GM12891 (cell line): ENCODE results near the gene SNRPD3.
A peak's percentile ranks its signal among the peaks of the same experiment; 100 is the strongest.

Experiments used
- DNase-seq: peaks from one replicate; pipeline ENCODE4 v3.0.0; 2011; ENCODE audit warnings: low spot score; ENCODE audit not compliant: insufficient read length
- FAIRE-seq: peaks from 2 replicates; lab custom pipeline; 2011; peaks lifted over from hg19 to GRCh38; lab: Jason Lieb, UNC
- PAX5 ChIP-seq: IDR thresholded peaks from 2 replicates; pipeline ENCODE4 v1.6.1; 2011; ENCODE audit warnings: low read length, moderate library complexity, mild to moderate bottlenecking; ENCODE audit not compliant: insufficient read depth, severe bottlenecking
- POLR2A ChIP-seq: IDR thresholded peaks from 2 replicates; pipeline ENCODE4 v1.6.1; 2011; ENCODE audit warnings: low read depth, low read length, control low read depth
- POLR2AphosphoS5 ChIP-seq: IDR thresholded peaks from 2 replicates; pipeline ENCODE4 v1.6.1; 2011; ENCODE audit warnings: low read depth, low read length, control low read depth
- POU2F2 ChIP-seq: IDR thresholded peaks from 2 replicates; pipeline ENCODE4 v1.6.1; 2011; ENCODE audit warnings: low read depth, mild to moderate bottlenecking, control low read depth, low read length, moderate library complexity
- SPI1 ChIP-seq: IDR thresholded peaks from 2 replicates; pipeline ENCODE4 v1.6.1; 2011; ENCODE audit warnings: low read depth, low read length, control low read depth
- TAF1 ChIP-seq: IDR thresholded peaks from 2 replicates; pipeline ENCODE4 v1.6.1; 2011; ENCODE audit warnings: low read depth, low read length, control low read depth

SNRPD3 gene

DNA sequence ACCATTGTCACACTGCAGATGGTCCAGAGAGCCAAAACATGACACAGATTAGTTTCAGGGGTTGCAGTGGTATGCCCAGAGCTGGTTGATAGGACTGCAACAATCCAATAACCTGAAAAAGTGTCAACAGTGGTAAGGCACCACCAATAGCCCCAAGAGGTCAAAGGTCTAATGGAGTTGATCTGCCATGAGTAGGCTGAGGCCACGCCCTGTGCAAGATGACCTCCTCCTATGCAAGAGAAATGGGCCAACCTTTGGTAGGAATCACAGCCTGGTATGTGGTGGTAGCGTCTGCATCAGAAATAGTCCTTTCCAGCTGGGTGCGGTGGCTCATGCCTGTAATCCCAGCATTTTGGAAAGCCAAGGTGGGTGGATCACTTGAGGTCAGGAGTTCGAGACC lies 20.5 kb upstream of the SNRPD3 start:
- no peak for DNase-seq
- TF ChIP-seq POU2F2 (no peak), POLR2AphosphoS5 (no peak), POLR2A (no peak), PAX5 (no peak), SPI1 (no peak), TAF1 (no peak)
- FAIRE-seq = no peak

- DNase-seq (no peak), FAIRE-seq (no peak)
- TF ChIP-seq POLR2A = no peak
- no peak for TF ChIP-seq TAF1
- no peak for TF ChIP-seq SPI1
- no peak for TF ChIP-seq POU2F2
- TF ChIP-seq PAX5 = no peak
- no peak for TF ChIP-seq POLR2AphosphoS5
These were observed 19.7 kb upstream of the SNRPD3 start for GRCh38 chr22:24536089-24536488.

- 0 out of 2 replicates have a peak, but pooled peaks have one; percentile 28 for TF ChIP-seq POLR2A
- no peak for TF ChIP-seq POLR2AphosphoS5
- no peak for DNase-seq
- no peak for FAIRE-seq
These were observed 15.3 kb upstream of the SNRPD3 start for GRCh38 chr22:24540470-24540869.

GRCh38 chr22:24541681-24542515 lies 13.9 kb upstream of the SNRPD3 start:
- DNase-seq (no peak), FAIRE-seq (no peak)
- TF ChIP-seq SPI1 (no peak), POLR2A (no peak), TAF1 (no peak), POU2F2 (no peak), POLR2AphosphoS5 (no peak), PAX5 (no peak)

DNA sequence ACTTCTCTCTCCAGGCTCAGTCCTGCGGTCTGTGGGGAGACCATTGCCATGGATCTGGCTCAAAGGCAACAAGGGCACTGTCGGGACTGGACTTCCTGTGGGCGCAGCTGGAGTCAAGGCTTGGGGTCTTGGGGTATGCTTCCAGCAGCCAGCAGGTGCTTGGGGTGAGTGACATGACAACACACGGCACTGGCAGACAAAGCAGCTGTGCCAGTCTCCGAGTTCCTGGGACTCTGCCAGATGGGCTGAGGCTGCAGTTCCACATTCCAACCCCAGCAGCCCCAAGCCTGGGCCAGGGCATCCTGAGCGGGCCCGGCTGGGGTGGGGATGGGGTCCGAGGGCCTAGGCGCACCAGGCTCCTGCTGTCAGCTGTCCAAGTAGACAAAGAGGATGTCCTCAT lies 13.2 kb upstream of the SNRPD3 start:
- DNase-seq = no peak
- no peak for FAIRE-seq

DNA sequence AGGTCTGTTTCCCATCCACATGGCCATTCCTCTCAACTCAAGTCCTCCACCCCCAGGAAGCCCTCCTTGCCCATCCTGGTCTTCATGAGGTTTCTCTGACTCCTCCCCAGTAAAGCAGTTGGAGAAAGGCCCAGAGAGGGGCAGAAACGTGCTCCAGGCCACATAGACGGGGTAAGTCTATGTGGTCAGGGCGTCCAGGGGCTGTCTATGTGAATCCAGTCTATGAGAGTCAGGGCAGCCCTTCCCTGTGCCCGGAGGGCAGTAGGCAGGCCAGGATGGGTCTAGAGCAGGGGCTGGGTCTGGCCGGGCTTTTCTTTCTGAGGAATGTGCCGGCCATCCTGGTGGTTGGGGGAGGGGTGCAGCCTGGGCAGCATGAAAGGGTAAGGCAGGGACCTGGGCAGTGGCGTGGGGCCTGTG lies 12.6 kb upstream of the SNRPD3 start:
- no peak for FAIRE-seq
- no peak for DNase-seq
- TF ChIP-seq TAF1 (no peak), POLR2A (no peak), POU2F2 (no peak), SPI1 (no peak), PAX5 (no peak), POLR2AphosphoS5 (no peak)

More for the DNA sequence above, 13.2 kb upstream of the SNRPD3 start:
- TF ChIP-seq POLR2AphosphoS5 (no peak), SPI1 (no peak), POLR2A (no peak), POU2F2 (no peak), TAF1 (no peak), PAX5 (no peak)

DNA sequence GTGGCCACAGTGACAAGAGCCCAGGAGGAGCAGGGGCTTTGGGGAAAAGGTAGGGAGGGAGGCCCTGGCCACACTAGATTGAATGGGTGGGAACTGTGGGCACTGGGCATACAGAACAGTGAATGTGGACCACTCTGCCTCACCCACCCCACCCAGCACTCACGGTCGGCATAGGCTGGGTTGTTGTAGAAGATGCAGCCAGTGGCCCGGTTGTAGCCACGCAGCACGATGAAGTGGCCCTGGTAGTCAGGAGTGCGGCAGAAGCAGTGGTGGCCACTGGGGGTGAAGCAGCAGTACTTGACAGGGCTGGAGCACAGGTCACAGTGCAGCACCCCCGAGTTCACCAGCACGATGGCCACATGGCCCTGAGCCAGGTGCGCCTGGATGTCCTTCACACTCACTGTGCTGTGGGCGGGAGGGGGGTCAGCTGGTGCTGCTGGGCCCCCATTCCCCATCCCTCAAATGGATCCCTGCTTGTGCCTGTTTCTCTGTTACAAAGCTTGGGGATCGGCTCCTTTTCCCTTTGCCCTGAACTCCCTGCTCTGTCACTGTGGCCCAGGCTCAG lies 12.0 kb upstream of the SNRPD3 start:
- DNase-seq = no peak
- TF ChIP-seq POU2F2 = no peak
- TF ChIP-seq TAF1 = no peak
- no peak for FAIRE-seq

- DNase-seq (no peak), FAIRE-seq (no peak)
- TF ChIP-seq PAX5 = no peak
These were observed 7.0 kb upstream of the SNRPD3 start for GRCh38 chr22:24548812-24549211.

DNA sequence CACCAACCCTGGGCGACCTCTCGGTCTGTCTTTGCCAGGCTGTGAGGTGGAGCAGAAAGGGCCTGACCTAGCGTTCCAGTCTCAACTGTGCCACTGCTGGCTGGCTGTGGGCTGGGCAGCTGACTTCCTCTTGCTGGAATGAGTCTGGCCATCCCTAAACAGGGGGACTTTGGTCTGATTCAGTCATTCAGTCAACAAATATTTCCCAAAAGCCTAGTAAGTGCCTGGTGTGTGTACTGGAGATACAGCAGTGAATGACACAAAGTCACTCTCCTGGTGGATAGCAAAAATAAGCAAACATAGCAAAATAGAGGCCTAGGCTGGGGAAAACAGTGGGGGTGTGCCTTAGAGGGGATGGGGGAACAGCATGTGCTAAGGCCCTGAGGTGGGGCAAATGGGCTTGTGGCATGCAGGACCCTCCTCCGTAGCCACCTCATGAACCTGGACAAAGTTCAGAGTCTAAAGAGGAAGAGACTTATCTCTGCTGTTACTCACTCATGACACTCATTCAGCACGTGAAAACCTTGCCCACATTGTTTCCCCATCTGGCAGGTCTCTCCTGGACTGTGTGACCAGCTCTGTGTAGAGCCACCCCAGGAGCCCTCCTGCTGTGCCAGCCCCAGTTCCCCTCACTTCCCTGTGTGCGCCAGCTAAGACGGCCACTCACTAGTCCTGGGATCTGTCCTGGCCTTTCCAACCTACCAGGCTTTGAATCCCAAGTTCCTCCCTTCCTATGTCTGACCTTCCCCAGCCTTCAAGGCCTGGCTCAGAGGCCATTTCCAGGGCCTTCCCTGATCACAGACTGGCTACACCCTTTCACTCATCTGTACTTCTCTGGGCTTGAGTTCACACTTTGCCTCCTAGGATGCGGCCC lies 5.5 kb upstream of the SNRPD3 start:
- TF ChIP-seq POLR2AphosphoS5 (no peak), SPI1 (no peak), PAX5 (no peak), TAF1 (no peak), POU2F2 (no peak), POLR2A (no peak; the same call in 1 of the 2 replicates)
- DNase-seq (no peak), FAIRE-seq (no peak)
